GM19240 (cell line): ENCODE results near the gene JADE3.

Experiments used
- DNase-seq: peaks from one replicate; pipeline ENCODE4 v3.0.0; 2011; ENCODE audit warnings: low spot score; ENCODE audit not compliant: insufficient read length

The JADE3 gene

DNA sequence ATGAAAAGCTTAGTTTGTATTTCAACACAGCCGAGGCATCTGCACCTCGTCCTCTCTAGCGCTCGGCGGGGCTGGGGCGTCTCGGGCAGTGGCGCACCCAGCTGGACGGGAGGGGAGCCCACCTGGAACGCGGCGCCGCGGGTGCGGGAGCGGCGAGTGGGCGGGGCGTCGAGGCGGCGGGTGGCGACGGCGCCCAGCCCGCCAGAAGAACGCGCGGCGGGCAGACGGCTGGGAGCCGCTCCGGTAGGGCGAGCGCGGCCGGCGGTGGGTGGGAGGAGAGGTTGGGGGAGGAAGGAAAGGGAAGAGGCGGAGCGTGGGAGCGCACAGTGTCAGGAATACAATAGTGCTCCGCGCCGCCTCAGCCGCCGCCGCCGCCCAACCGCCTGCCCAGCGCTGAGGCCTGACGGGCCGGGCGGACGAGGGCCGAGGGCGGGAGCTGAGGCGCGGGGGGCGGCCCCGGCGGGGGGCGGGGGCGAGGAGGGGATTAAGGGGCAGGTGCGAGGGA is at the start of gene JADE3:
Gene JADE3, plus strand, starts transcription at position 324 of the 505 bp plus-strand sequence. CDS start 72,474 bp downstream, outside the sequence.
- no peak for DNase-seq

DNA sequence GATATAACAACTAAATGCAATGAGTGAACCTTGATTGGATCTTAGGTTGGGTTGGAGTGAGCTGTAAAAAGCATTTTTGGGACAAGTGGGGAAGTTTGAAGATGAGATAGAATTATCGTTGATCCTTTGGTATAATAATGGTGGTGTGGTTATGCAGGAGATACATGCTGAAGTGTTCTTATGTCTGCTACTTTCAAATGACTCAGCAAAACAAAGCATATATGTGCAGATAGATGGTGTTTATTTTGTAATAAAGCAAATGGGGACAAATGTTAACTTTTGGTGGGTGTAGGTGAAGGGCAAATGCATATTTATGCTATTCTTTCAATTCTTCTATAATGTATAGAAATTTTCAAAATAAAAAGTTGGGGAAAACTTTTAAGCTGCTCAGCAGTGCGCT is 49.1 kb upstream of the JADE3 start:
- DNase-seq: no peak

DNA sequence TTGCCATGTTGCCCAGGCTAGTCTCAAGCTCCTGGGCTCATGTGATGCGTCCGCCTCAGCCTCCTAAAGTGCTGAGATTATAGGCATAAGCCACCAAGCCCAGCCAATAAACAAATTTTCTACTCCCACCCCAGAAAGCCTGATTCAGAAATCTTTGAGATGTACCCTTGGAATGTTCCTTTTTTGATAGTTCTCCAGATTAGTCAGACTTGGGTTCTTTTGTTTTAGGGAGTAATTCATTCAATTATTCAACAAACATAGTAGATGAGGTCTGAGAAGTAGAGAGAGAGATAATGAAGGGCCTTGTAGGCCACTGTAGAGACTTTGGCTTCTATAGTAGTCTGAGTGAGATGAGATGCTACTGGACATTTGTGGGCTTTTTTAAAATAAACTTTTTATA is 47.6 kb upstream of the JADE3 start:
- no peak for DNase-seq

DNA sequence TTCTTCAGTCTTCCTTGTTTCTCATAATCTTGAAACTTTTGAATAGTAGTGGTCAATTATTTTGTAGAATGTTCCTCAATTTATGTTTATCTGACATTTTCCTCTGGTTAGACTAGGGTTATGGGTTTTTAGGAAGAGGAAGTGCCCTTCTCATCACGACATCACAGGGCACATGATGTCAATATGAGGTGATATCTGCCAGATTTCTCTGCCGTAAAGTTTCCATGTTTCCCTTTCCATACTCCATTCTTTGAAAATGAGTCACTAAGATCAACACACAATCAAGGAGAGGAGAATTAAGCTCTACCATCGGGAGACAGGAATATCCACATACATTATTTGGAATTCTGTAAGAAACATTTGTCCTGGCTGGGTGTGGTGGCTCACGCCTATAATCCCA is 46.9 kb upstream of the JADE3 start:
- DNase-seq: no peak

DNA sequence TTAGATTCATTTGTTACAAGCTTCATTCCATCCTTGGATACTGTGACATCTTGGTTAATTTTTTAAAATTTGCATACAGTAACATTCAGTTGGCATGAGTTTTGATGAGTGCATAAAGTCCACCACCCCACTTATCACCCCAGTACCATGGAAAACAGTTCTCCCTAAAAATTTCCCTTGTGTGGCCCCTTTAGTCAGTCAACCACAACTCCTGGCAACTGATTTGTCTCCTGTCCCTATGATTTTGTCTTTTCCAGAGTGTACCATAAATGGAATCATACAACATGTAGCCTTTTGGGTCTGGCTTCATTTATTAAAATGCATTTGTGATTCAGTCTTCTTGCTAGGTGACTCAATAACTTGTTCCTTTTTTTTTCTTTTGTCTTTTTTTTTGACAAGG is 45.5 kb upstream of the JADE3 start:
- no peak for DNase-seq

DNA sequence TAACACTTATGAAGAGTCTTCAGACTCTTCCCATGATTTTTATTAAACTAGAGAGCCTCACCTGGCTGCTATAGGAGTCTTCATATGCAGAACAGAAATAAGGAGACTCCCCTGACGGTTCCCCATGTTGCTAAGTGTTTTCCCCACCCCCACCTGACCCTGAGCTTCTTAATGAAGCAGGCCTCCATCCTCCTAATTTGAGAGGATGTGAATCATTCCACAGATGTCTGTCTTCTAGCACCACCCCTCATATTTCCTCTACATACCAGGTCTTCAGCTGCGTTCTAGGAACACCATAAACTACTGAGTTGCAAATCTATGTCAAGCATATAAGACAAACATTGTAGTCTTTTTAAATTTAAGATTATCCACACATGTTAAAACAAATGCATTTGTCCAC is 38.5 kb upstream of the JADE3 start:
- no peak for DNase-seq

DNA sequence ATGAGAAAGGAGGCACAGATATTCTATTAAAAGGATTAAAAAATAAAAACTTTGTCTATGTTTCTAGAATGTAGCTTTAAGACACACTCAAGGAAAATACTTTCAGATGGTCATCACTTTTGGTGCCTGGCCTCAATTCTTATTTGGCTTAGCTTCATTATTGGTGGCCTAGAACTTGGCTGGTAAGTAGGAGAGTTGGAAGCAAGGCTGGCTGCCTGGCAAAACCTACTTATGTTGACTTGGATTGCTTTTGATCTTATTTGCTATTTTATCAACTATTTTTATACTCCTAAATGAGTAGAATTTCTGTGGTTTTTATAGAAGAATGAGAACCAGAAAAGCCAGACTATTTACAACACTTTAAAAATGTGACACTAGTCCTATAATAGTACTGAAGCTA is 35.3 kb upstream of the JADE3 start:
- no peak for DNase-seq

DNA sequence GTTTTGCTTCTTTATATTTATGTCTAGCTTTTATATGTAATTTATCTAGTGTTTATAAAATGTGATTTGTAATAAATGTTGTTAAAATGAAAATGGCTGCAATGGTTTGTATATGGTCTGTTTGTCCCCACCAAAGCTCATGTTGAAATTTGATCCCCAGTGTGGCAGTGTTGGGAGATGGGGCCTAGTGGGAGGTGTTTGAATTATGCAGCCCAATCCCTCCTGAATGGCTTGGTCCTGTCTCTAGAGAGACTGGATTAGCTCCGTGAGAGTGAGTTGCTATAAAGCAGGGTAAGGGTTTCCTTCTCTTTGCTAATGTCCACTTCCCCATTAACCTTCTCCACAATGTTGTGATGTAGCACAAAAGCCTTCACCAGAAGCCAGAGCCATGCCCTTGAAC is 30.0 kb upstream of the JADE3 start:
- no peak for DNase-seq

DNA sequence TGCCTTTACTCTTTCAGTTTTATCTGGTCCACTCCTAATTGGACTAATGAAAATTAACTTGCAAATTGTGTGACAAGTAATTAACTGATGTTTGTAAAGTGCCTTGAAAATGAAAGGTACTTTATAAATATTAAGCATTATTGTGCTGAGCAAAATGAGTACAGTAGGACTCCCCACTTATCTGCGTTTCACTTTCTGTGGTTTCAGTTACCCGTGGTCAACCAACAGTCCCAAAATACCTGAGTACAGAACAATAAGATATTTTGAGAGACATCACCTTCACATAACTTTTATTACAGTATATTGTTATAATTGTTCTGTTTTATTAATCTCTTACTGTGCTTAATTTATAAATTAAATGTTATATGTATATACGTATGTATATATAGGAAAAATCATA is 27.4 kb upstream of the JADE3 start:
- DNase-seq: no peak

DNA sequence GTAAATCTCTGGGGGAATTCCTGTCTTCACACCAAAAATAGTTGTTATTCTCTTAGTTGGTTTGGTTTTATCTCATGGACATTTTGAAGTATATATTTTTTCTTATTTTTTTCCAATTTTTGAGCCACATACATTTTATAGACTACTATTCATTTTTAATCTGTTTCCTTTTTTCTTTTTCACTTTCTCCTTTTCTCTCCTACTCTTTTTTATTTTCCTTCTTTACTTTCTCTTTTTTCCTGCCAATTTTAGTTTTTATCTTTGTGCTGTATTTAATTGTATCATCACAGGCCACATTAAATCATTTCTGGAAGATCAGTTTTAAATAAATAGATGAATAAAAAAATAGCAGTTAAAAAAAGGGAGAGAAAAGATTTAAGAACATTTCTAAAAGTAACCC is 14.0 kb upstream of the JADE3 start:
- DNase-seq: no peak

DNA sequence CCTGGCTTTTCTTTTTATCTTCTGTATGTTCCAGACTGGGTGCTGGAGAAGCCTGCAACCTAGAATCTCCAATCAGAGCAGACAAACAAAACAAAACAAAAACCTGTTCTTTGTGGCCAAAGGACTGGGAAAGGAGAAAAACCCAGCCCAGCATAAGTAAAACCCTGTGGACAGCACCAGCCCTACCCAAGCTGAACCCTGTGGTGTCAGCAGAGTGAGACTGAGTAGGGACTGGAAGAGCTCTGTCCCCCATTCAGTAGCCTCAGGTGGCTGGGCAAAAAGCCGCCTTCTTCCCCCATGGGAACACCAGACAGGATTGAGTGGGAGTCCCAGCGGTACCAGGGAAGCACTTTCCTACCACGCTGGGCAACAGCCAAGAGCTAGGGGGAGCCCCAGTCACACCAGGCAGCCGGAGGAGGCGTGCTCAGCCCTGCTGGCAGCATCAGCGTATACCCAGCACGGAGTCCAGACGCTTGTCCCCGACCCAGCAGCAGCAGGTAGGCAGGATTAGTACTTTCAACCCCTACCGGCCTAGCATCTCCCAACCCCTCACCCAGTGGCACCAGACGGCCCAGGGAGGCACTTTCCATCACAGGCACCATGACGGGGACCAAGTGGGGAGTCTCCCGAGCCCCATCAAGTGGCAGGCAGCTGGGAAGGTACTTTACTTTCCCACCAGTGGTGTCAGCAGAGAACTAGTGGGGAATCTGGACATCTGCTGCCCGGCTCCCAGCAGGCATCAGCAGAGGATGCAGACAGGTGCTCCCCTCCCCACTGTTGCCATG is 8.6 kb upstream of the JADE3 start:
- DNase-seq: no peak

DNA sequence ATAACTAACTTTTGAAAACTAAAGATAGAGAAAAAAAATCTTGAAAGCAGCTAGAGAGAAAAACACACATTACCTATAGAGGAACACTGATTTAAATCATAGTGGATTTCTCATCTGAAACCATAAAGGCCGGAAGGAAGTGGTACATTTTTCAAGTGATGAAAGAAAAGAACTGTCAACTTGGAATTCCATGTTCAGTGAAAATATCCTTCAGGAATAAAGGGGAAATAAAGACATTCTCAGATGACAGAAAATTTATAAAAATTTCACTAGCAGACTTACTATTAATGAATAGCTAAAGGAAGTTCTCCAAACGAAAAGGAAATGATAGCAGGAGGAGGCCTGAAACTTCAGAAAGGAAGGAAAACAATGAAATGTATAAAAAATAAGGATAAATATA is 7.6 kb upstream of the JADE3 start:
- DNase-seq: no peak

DNA sequence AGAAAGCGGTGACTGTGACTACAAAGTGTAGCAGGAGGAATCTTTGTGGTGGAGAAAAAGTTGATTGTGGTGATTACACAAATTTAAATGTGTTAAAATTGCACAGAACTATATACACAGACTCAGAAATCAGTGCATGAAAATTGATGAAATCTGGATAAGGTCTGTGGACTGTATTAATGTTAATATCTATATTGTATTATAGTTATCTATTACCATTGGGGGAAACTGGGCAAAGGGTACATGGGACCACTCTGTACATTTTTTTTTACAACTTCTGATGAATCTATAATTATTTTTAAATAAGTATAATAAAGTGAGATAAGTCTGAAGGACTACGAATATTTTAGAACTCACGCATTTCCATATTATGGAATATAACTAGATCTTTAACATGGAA is 1.8 kb upstream of the JADE3 start:
- DNase-seq: no peak

DNA sequence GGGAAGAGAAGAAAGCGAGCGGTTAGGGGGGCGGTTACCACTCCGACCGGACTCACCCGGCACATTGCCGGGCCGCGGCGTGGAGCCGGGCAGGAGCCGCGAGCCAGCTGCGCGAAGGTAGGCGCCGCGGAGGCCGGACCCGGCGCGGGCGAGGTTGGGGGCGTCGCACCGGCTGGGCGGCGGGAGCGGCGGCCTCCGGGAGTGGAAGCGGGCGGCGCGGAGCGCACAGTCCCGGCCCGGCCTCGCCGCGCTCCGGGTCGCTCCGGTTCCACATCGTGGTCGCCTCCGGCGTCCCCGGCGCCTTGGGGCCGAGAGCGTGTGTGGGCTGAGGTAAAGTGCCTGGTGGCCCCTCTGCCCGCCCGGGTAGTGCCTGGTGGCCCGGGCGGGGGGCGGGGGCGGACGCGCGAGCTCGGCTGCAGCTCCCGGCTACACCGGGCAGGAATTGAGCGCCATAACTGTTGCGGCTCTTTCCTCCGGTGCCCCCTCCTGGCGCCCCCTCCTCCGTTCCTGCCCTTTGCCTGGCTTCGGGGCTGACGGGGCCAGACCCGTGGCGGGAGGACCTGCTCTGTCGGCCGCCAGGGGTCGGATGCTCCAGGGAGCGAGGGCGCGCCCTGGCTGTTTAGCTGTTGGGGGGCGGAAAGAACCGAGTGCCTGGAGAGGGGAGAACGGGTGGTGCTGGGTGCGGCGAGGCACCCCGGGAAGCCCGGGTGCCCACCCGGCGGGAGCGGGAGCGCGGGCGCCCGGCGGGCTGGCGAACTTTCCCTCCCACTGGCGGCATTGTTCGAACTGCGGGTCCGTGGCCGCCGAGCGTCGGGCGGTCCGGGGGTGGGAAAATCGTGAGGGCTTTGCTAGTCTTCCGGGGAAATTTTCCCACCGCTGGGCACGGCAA is 626 bp downstream of the JADE3 start:
- DNase-seq: no peak

DNA sequence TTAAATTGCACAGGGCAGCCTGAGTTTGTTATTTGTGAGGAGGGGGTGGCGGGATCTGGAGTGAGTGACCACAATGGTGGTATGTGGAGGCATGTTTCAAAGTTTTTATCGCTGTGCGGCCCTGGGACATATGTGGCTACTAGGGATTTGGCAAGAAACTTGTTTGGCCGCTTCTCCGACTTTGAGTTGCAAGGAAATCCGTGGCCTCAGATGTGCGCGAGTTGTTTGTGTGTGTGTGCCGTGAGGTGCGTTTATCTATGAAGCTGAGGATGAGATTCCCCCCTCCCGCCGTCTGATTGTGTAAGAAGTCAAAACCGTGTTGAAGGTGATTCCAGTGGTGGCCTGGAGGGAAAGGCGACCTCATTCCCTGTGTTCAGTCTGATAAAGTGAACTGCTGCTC is 1.4 kb downstream of the JADE3 start:
- DNase-seq: no peak

DNA sequence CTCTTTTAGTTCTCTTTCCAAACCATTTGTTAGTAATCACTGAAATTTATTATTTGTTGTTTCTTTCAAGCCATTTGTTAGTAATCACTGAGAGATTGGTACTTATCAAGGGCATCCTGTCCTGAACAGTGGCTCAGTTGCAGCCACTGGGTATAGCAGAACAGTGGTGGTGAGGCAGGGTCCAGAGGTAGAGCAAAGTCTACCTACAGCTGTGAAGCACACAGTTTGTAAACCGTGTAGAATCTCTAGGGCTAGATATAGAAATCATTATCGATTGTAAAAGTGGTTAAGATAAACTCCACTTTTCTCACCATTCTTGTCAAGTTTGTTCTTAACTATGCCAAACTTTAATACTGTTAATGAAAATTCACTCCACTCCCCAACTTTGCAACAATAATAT is 4.1 kb downstream of the JADE3 start:
- no peak for DNase-seq

DNA sequence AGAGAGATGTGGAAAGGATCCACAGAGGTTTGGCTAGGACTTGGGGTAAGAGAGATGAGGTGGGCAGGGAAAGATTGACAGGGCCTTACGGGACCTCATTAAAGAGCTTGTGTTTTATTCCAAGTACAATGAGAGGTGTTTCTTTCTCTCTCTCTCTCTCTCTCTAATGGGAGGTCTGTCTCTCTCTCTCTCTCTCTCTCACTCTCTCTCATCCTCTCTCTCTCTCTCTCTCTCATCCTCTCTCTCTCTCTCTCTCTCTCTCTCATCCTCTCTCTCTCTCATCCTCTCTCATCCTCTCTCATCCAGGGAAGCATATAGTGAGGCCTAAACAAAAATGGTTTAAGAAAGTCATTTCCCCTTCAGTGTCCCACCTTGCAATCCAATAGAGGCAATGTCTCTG is 5.4 kb downstream of the JADE3 start:
- no peak for DNase-seq

DNA sequence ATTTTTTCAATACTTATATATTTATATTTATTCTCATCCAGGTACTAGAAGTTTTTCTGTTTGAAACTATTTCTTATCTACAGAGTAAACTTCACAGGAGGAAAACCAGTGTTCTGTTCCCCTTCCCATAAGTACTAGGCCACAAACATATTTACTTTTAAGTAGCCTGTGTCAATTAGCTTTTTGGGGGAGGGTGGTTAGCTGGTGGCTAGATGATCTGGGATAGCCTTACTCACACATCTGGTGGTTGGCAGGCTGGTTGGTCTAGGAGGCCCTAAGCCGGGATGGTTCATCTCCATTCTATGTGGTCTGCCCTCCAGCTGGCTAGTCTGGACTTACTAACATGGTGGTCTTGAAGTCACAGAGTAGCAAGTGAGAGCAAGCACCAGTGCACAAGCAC is 6.2 kb downstream of the JADE3 start:
- no peak for DNase-seq

DNA sequence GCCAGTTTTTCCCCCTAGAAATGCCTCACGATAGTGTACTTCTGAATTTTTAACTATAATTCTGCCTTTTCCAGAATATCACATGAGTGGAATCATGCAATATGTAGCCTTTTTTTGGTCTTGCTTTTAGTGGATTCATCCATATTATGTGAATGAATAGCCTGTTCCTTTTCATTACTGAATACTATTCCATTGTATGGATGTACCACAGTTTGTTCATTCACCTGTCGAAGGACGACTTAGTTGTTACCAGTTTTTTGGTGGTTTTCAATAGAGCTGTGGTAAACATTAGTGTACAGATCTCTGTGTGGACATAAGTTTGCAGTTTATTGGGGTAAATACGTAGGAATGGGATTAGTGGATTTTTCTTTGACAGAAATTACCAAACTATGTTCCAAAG is 8.0 kb downstream of the JADE3 start:
- DNase-seq: no peak

DNA sequence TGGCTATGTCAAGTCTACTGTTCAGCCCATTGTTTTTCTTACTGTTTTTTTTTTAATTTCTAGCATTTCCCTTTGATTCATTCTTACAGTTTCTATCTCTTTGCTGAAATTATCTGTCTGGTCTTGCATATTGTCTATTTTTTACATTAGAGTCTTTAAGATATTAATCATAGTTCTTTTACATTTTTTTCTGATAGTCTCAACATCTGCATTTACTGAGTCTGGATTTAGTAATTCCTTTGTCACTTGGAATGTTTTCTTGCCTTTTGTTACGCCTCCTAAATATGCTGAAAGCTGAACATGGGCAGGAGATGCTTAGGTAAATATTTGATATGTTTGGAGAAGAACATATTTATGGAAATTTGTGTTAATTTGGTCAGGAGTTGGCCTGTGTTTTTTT is 10.4 kb downstream of the JADE3 start:
- DNase-seq: no peak

DNA sequence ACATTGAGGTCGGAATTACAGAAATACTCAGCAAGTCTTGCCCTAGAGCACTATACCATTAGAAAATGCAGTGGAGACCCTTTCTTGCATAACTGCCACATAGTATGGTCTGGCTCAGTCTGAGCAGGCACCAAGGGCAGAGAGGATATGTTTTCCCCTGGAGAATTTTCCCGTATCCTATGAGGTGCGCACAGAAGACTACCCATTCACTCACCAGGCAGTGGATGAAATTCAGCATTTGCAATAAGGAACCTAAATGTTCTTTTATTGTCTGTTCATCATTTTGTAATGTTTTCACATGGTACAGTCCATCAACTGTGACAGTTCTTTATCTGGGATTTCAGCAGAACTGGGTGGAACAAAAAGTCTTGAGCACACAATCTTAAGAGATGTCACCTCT is 15.5 kb downstream of the JADE3 start:
- DNase-seq: no peak

DNA sequence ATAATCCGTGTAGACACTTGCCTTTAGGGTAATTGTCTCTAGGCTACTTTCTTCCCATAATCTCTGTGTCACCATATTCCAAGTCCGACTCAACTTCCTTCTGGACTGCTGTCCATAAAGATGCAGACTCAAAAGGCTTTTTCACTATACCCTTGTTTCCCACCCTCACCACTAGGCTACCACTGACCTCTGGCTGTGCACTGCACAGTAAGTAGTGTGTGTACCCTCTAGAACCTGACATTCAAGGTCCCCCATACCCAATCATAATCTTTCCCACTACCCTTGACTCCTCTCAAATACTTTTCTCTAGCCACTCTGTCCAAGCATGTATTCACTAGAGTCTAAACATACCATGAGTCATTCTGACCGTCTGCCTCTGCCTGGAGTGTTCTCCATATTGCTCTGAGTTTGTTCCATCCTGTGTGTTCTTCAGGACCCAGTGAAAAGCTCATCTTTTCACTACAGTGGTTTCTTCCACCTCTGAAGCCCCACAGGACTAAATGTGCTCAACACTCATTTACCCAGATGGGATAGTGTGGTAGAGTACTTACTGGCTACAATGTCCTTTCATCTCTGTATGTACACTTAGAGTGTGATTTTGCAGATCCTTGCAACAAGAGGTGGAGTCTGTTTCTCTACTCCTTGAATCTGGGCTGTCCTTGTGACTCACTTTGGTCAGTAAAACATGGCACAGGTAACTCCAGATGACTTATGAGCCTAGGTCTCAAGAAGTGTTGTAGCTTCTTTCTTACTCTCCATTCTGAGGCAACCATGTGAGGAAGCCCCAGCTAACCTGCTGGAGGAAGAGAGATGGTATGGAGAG is 17.4 kb downstream of the JADE3 start:
- no peak for DNase-seq
